SK-N-SH treated with all-trans-retinoic acid at 6 μM for 48 hours (cell line): ENCODE data around the gene OR4Q3.
"Not testable (repeated sequence)": the region's sequence is repeated elsewhere in the genome, so short reads cannot be mapped to it uniquely, and the experiment has no call there.

Experiments used
- ATAC-seq: fragments of 200-7000 bp; cut with Tn5 transposase; 3 replicates; pipeline ENCODE4 v1.9.1; 2020; ENCODE audit warnings: mild to moderate bottlenecking, moderate library complexity
- ARNTL ChIP-seq: fragments of 450-650 bp; formaldehyde crosslinking; IDR thresholded peaks from 2 replicates; pipeline ENCODE4 v1.5.0; 2020; ENCODE audit warnings: low read depth, mild to moderate bottlenecking, moderate library complexity, borderline replicate concordance
- CSDC2 ChIP-seq: fragments of 250-450 bp; sonication (Bioruptor Pico); IDR thresholded peaks from 2 replicates; pipeline ENCODE4 v1.5.0; 2020; ENCODE audit warnings: mild to moderate bottlenecking, moderate library complexity
- OSR1 ChIP-seq: fragments of 250-450 bp; sonication (Bioruptor Pico); IDR thresholded peaks from 2 replicates; pipeline ENCODE4 v1.8.0; 2022; ENCODE audit warnings: moderate library complexity, mild to moderate bottlenecking, inconsistent platforms
- PPARA ChIP-seq: fragments of 250-450 bp; sonication (Bioruptor Pico); IDR thresholded peaks from 2 replicates; pipeline ENCODE4 v1.5.0; 2020; ENCODE audit warnings: mild to moderate bottlenecking, borderline replicate concordance
- RARB ChIP-seq: fragments of 250-450 bp; sonication (Bioruptor Pico); IDR thresholded peaks from 2 replicates; pipeline ENCODE4 v1.8.0; 2021; ENCODE audit warnings: mild to moderate bottlenecking, moderate library complexity
- TCF4 ChIP-seq: fragments of 250-450 bp; sonication (Bioruptor Pico); IDR thresholded peaks from 2 replicates; pipeline ENCODE4 v1.8.0; 2021; ENCODE audit warnings: mild to moderate bottlenecking, moderate library complexity, borderline replicate concordance
- TF ChIP-seq, protein P1 (sequence below): fragments of 250-450 bp; sonication (Bioruptor Pico); IDR thresholded peaks from 2 replicates; pipeline ENCODE4 v1.8.0; 2020; ENCODE audit warnings: mild to moderate bottlenecking, moderate library complexity, borderline replicate concordance
- TF ChIP-seq, protein P2 (sequence below): fragments of 250-450 bp; sonication (Bioruptor Pico); IDR thresholded peaks from 2 replicates; pipeline ENCODE4 v1.5.1; 2020; ENCODE audit warnings: low read depth, mild to moderate bottlenecking, moderate library complexity
- TF ChIP-seq, protein P3 (sequence below): fragments of 250-450 bp; sonication (Bioruptor Pico); IDR thresholded peaks from 2 replicates; pipeline ENCODE4 v1.5.0; 2020; ENCODE audit warnings: mild to moderate bottlenecking, moderate library complexity

The OR4Q3 gene

DNA sequence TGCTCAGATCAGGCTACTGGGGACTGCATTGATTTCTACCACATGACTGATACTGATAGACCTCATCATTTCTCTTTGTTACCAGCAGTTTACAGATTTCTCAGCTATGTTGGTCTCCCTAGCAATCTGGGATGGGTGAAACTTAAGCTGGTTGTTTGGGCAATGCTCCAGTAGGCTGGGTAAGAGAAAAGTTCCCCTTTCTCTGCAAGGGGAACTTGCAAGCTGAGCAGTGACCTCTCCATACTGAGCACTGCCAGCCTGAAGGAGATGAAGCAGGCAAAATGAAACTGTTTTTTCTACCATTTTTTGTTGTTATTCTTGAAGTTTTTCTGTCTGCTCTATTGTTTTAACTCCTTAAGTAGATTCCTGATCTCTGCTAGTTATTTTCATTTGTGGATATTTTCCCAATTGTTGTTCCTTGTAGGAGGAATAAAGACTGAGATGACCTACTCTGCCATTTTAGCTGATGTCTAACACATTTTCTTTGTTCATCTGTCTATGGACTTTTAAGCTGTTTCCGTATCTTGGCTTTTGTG, 28.6 kb downstream of the OR4Q3 start:
- TF ChIP-seq TCF4 = no peak
- no peak for TF ChIP-seq ARNTL (CRISPR knock-in tag)
- TF ChIP-seq, protein P1, sequence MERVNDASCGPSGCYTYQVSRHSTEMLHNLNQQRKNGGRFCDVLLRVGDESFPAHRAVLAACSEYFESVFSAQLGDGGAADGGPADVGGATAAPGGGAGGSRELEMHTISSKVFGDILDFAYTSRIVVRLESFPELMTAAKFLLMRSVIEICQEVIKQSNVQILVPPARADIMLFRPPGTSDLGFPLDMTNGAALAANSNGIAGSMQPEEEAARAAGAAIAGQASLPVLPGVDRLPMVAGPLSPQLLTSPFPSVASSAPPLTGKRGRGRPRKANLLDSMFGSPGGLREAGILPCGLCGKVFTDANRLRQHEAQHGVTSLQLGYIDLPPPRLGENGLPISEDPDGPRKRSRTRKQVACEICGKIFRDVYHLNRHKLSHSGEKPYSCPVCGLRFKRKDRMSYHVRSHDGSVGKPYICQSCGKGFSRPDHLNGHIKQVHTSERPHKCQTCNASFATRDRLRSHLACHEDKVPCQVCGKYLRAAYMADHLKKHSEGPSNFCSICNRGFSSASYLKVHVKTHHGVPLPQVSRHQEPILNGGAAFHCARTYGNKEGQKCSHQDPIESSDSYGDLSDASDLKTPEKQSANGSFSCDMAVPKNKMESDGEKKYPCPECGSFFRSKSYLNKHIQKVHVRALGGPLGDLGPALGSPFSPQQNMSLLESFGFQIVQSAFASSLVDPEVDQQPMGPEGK (CRISPR knock-in tag) = no peak
- TF ChIP-seq CSDC2 = no peak
- TF ChIP-seq, protein P2, sequence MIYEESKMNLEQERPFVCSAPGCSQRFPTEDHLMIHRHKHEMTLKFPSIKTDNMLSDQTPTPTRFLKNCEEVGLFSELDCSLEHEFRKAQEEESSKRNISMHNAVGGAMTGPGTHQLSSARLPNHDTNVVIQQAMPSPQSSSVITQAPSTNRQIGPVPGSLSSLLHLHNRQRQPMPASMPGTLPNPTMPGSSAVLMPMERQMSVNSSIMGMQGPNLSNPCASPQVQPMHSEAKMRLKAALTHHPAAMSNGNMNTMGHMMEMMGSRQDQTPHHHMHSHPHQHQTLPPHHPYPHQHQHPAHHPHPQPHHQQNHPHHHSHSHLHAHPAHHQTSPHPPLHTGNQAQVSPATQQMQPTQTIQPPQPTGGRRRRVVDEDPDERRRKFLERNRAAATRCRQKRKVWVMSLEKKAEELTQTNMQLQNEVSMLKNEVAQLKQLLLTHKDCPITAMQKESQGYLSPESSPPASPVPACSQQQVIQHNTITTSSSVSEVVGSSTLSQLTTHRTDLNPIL (CRISPR knock-in tag) = no peak
- TF ChIP-seq OSR1 (CRISPR knock-in tag) = no peak
- TF ChIP-seq, protein P3, sequence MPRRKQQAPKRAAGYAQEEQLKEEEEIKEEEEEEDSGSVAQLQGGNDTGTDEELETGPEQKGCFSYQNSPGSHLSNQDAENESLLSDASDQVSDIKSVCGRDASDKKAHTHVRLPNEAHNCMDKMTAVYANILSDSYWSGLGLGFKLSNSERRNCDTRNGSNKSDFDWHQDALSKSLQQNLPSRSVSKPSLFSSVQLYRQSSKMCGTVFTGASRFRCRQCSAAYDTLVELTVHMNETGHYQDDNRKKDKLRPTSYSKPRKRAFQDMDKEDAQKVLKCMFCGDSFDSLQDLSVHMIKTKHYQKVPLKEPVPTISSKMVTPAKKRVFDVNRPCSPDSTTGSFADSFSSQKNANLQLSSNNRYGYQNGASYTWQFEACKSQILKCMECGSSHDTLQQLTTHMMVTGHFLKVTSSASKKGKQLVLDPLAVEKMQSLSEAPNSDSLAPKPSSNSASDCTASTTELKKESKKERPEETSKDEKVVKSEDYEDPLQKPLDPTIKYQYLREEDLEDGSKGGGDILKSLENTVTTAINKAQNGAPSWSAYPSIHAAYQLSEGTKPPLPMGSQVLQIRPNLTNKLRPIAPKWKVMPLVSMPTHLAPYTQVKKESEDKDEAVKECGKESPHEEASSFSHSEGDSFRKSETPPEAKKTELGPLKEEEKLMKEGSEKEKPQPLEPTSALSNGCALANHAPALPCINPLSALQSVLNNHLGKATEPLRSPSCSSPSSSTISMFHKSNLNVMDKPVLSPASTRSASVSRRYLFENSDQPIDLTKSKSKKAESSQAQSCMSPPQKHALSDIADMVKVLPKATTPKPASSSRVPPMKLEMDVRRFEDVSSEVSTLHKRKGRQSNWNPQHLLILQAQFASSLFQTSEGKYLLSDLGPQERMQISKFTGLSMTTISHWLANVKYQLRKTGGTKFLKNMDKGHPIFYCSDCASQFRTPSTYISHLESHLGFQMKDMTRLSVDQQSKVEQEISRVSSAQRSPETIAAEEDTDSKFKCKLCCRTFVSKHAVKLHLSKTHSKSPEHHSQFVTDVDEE (CRISPR knock-in tag) = no peak
- TF ChIP-seq, all 23 proteins: peak for 0
- no peak for ATAC-seq

DNA sequence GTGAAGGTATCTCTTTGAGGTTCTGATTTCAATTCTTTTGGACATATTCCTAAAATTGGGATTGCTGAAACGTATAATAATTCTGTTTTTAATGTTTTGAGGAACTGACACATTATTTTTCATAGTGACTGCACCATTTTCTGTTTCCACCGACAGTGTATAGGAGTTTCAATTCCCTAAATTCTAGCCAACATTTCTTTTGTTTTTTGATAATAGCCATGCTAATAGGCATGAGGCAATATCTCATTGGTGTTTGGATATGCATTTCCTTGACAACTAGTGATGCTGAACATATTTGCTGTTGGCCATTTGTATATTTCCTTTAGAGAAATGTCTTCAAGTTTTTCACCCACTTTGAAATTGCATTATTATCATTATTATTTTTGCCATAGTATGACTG, 29.1 kb downstream of the OR4Q3 start:
- ATAC-seq = not testable (repeated sequence)

DNA sequence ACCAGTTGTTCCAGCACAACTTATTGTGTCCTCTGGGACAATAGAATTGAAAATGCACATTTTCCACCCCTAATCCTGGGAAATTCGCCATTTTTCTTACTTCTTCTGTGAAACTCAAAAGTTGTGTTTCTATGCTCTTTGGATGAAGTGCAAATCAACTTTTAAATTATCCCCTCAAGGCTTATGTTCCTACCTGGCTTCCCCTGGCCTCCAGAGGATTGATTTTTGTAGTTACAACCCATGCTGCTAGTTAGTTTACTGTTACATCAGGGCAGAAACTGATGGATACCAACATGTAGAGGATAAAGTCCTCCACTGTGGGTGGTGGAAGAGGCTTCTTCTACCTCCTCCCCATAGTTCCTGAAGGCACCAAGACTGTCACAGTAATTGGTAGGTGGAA, 29.8 kb downstream of the OR4Q3 start, which contains the start of gene OR4M1:
OR4M1 (plus strand) TSS at position 301 of the 400 bp plus-strand sequence. CDS start 6,819 bp downstream, outside the sequence.
- not testable (repeated sequence) for ATAC-seq

DNA sequence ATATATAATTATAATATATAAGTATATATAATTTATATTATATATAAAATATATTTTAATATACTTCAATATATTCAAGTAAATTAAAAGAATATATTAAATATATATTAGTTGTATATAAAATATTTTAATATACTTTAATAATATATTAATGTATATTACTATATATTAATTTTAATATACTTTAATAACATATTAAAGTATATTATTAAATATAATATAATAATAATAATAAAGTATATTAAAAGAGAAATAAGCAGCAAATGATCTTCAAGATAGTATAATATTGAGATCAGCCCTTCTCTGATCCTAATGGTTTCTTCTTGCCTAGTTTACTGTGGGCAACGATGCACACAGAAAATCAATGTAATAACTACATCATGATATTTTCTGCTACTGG, 32.2 kb downstream of the OR4Q3 start:
- ATAC-seq = no peak
- no peak for TF ChIP-seq ARNTL (CRISPR knock-in tag)
- no peak for TF ChIP-seq PPARA (CRISPR knock-in tag)
- no peak for TF ChIP-seq RARB (CRISPR knock-in tag)
- TF ChIP-seq, protein P1 (CRISPR knock-in tag) = no peak
- TF ChIP-seq, protein P3 (CRISPR knock-in tag) = no peak

DNA sequence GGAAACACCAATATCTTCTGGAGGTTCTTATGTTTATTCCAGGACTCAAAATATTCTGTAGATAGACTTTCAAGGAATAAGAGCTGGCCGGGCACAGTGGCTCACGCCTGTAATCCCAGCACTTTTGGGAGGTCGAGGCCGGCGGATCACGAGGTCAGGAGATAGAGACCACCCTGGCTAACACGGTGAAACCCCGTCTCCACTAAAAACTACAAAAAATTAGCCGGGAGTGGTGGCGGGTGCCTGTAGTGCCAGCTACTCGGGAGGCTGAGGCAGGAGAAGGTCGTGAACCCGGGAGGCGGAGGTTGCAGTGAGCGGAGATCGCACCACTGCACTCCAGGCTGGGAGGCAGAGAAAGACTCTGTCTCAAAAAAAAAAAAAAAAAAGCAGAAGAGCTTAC, 42.5 kb downstream of the OR4Q3 start:
- ATAC-seq = not testable (repeated sequence)

DNA sequence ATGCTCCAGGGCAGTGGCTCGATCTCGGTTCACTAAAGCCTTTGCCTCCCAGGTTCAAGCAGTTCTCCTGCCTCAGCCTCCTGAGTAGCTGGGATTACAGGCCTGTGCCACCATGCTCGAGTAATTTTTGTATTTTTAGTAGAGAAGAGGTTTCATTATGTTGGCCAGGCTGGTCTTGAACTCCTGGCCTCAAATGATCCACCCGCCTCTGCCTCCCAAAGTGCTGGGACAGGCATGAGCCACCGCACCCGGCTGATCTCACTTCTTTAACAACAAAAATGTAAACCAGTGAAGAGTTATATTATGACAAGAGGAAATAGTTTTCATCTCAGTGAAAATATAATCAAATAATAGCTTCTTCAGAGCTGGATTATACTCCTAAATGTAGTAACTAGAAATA, 43.9 kb downstream of the OR4Q3 start:
- not testable (repeated sequence) for ATAC-seq

DNA sequence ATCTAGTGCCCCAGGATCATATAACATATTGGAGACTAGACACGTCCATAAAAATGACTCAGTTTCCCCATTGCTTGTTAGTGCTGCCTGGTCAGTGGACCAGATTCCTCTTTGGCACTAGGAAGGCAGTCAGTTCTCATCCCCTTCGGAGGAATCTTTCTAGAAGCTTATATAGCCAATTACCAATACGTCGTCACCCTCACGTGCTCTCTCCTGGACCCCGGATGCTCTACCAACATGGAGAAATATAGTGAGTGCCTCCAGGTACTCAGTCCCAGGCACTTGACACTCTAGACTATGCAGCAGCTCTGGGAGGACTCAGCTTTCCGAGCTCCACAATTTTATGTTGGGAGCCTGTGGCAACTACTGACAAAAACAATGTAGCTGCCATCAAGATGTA, 44.8 kb downstream of the OR4Q3 start:
- ATAC-seq = not testable (repeated sequence)
